PFSK-1 (cell line): Measurements from ENCODE around the gene RHOC.

Experiments
- FOXP2 ChIP-seq: optimal IDR thresholded peaks from 2 replicates; pipeline ENCODE3; 2011; ENCODE audit warnings: borderline replicate concordance, control low read depth, inconsistent platforms; ENCODE audit not compliant: insufficient read depth; ENCODE audit errors: extremely low read length, extremely low read depth
- POLR2AphosphoS5 ChIP-seq: IDR thresholded peaks from 2 replicates; pipeline ENCODE4 v1.6.1; 2012; ENCODE audit warnings: low read depth, mild to moderate bottlenecking, control low read depth, low read length, moderate library complexity
- REST ChIP-seq, 2 experiments: IDR thresholded peaks; 2 replicates each; pipeline versions ENCODE4 v1.6.1 to v1.8.0; 2011 to 2012; ENCODE audit warnings: low read depth in 2 of 2, low read length in 2 of 2, control low read depth in 1 of 2, inconsistent platforms in 1 of 2, mild to moderate bottlenecking in 1 of 2, moderate library complexity in 1 of 2; ENCODE audit not compliant: insufficient read depth in 1 of 2
- SIN3A ChIP-seq: IDR thresholded peaks from 2 replicates; pipeline ENCODE4 v1.6.1; 2012; ENCODE audit warnings: mild to moderate bottlenecking, low read length, moderate library complexity, borderline replicate concordance; ENCODE audit not compliant: insufficient read depth
- TAF1 ChIP-seq: IDR thresholded peaks from 2 replicates; pipeline ENCODE4 v1.6.1; 2012; ENCODE audit warnings: low read length, control low read depth, borderline replicate concordance; ENCODE audit not compliant: insufficient read depth

RHOC gene

GRCh38 chr1:112688781-112689193 is 18.1 kb downstream of the RHOC start:
- no peak for TF ChIP-seq SIN3A

- TF ChIP-seq POLR2AphosphoS5: no peak
- TF ChIP-seq REST (IDR thresholded peaks at IDR 0.05; ENCODE audit: insufficient read depth in 1 of 2, low read depth in 2 of 2, low read length in 2 of 2): no peak
- TF ChIP-seq TAF1: no peak
- TF ChIP-seq FOXP2: no peak
- TF ChIP-seq SIN3A: no peak
These were observed 19.0 kb downstream of the RHOC start for GRCh38 chr1:112687785-112688496.

- TF ChIP-seq SIN3A (no peak), POLR2AphosphoS5 (no peak), REST (IDR thresholded peaks at IDR 0.05; ENCODE audit: insufficient read depth in 1 of 2, low read depth in 2 of 2, low read length in 2 of 2) (no peak), TAF1 (no peak), FOXP2 (no peak)
These were observed 19.6 kb downstream of the RHOC start for GRCh38 chr1:112687361-112687760.

- TF ChIP-seq POLR2AphosphoS5 (no peak), SIN3A (no peak), TAF1 (no peak), FOXP2 (no peak), REST (IDR thresholded peaks at IDR 0.05; ENCODE audit: insufficient read depth in 1 of 2, low read depth in 2 of 2, low read length in 2 of 2) (no peak)
These were observed 20.1 kb downstream of the RHOC start for GRCh38 chr1:112686835-112687234.

GRCh38 chr1:112686417-112686816 is 20.5 kb downstream of the RHOC start:
- TF ChIP-seq REST (IDR thresholded peaks at IDR 0.05; ENCODE audit: insufficient read depth in 1 of 2, low read depth in 2 of 2, low read length in 2 of 2): no peak
- no peak for TF ChIP-seq POLR2AphosphoS5
- no peak for TF ChIP-seq FOXP2
- TF ChIP-seq TAF1: no peak
- TF ChIP-seq SIN3A: no peak
